MM.1S (cell line): ENCODE results near the gene PALB2.

Source experiments
- DNase-seq: peaks from one replicate; pipeline ENCODE4 v3.0.0-alpha.2; 2015
- H2AFZ ChIP-seq: fragments of 300-600 bp; sonication (generic); 2 replicates; pipeline ENCODE4 v1.6.0; 2016; ENCODE audit warnings: antibody characterized with exemption, low read length
- H3F3A ChIP-seq: fragments of 300-600 bp; sonication (generic); 2 replicates; pipeline ENCODE4 v1.6.1; 2016; ENCODE audit warnings: mild to moderate bottlenecking, antibody characterized with exemption, low read length, moderate library complexity, mixed read lengths; ENCODE audit not compliant: insufficient read depth
- H3K27ac ChIP-seq: fragments of 300-600 bp; sonication (generic); 2 replicates; pipeline ENCODE4 v1.5.1; 2016; ENCODE audit warnings: mild to moderate bottlenecking, low read length
- H3K27me3 ChIP-seq: fragments of 300-600 bp; sonication (generic); replicated peaks from 2 replicates; pipeline ENCODE4 v1.6.0; 2016; ENCODE audit warnings: low read length; ENCODE audit not compliant: insufficient read depth
- H3K36me3 ChIP-seq: fragments of 300-600 bp; sonication (generic); replicated peaks from 2 replicates; pipeline ENCODE4 v1.6.1; 2016; ENCODE audit warnings: mild to moderate bottlenecking, low read length, mixed read lengths; ENCODE audit not compliant: insufficient read depth
- H3K4me1 ChIP-seq: fragments of 300-600 bp; sonication (generic); 2 replicates; pipeline ENCODE4 v1.6.1; 2016; ENCODE audit warnings: low read length, mixed read lengths
- H3K4me2 ChIP-seq: fragments of 300-600 bp; sonication (generic); 2 replicates; pipeline ENCODE4 v1.6.0; 2016; ENCODE audit warnings: low read depth, low read length
- H3K4me3 ChIP-seq: fragments of 300-600 bp; sonication (generic); 2 replicates; pipeline ENCODE4 v1.5.1; 2016; ENCODE audit warnings: low read length, mixed read lengths
- H3K79me2 ChIP-seq: fragments of 300-600 bp; sonication (generic); 2 replicates; pipeline ENCODE4 v1.6.1; 2016; ENCODE audit warnings: mixed run types, low read length, mixed read lengths
- H3K9ac ChIP-seq: fragments of 300-600 bp; sonication (generic); 2 replicates; pipeline ENCODE4 v1.6.1; 2016; ENCODE audit warnings: low read length, mixed read lengths
- H3K9me2 ChIP-seq: fragments of 300-600 bp; sonication (generic); replicated peaks from 2 replicates; pipeline ENCODE4 v1.6.1; 2016; ENCODE audit warnings: mild to moderate bottlenecking, low read length, mixed read lengths; ENCODE audit not compliant: insufficient read depth
- H3K9me3 ChIP-seq: fragments of 300-600 bp; sonication (generic); replicated peaks from 2 replicates; pipeline ENCODE4 v1.6.1; 2016; ENCODE audit warnings: mild to moderate bottlenecking, low read length, mixed read lengths; ENCODE audit not compliant: insufficient read depth
- H4K20me1 ChIP-seq: fragments of 300-600 bp; sonication (generic); 2 replicates; pipeline ENCODE4 v1.6.1; 2016; ENCODE audit warnings: mild to moderate bottlenecking, low read length, moderate library complexity, mixed read lengths; ENCODE audit not compliant: insufficient read depth
- EZH2 ChIP-seq: fragments of 300-600 bp; sonication (generic); optimal IDR thresholded peaks from 2 replicates; pipeline ENCODE3; 2017; ENCODE audit warnings: low read depth, mild to moderate bottlenecking, antibody characterized with exemption, low read length, mixed read lengths
- EZH2phosphoT487 ChIP-seq: fragments of 300-600 bp; sonication (generic); IDR thresholded peaks from 2 replicates; pipeline ENCODE4 v1.6.1; 2018; ENCODE audit warnings: antibody characterized with exemption, low read length
- TF ChIP-seq, protein P1 (sequence below): fragments of 300-600 bp; sonication (generic); IDR thresholded peaks from 2 replicates; pipeline ENCODE4 v1.5.1; 2016; ENCODE audit warnings: antibody characterized with exemption, low read length, mixed read lengths

The PALB2 gene

DNA sequence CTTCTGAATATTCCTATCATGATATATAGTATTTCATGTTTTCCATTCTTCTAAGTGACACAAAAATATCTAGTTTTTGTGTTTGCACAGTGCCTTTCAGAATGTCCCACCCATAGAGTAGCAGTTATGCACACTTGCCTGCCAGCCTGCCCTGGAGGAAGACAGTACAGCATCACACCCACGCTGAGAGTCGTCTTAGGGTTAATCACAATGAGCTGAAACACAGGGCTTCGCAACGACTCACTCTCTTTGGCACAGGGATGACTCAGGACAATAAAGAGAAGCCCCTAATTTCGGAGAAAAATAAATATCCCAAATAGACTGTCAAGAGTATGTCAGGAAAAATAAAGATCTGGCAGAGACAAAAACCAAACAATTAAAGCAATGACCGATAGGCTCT, 33.4 kb downstream of the PALB2 start:
- no peaks in the 10 kb centered on the region for H3K79me2 ChIP-seq
- H3K9me2 ChIP-seq, result no peaks in the 10 kb centered on the region
- H3K4me3 ChIP-seq, result no peak overlapping the region
- no peaks in the 10 kb centered on the region for H4K20me1 ChIP-seq
- H3K27ac ChIP-seq, result no peak overlapping the region
- no peaks in the 10 kb centered on the region for H3F3A ChIP-seq
- H3K4me1 ChIP-seq, result no peaks in the 10 kb centered on the region
- H3K9ac ChIP-seq, result no peak overlapping the region
- H3K27me3 ChIP-seq, result no peaks in the 10 kb centered on the region
- no peaks in the 10 kb centered on the region for H3K9me3 ChIP-seq
- 0 out of 2 replicates have a peak, but pooled peaks cover 3% of the 10 kb centered on the region for H3K36me3 ChIP-seq
- no peak overlapping the region for H3K4me2 ChIP-seq
- no peak for DNase-seq
- no peak for TF ChIP-seq EZH2phosphoT487
- TF ChIP-seq, protein P1, sequence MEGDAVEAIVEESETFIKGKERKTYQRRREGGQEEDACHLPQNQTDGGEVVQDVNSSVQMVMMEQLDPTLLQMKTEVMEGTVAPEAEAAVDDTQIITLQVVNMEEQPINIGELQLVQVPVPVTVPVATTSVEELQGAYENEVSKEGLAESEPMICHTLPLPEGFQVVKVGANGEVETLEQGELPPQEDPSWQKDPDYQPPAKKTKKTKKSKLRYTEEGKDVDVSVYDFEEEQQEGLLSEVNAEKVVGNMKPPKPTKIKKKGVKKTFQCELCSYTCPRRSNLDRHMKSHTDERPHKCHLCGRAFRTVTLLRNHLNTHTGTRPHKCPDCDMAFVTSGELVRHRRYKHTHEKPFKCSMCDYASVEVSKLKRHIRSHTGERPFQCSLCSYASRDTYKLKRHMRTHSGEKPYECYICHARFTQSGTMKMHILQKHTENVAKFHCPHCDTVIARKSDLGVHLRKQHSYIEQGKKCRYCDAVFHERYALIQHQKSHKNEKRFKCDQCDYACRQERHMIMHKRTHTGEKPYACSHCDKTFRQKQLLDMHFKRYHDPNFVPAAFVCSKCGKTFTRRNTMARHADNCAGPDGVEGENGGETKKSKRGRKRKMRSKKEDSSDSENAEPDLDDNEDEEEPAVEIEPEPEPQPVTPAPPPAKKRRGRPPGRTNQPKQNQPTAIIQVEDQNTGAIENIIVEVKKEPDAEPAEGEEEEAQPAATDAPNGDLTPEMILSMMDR, result no peak
- TF ChIP-seq EZH2, result no peak
- H2AFZ ChIP-seq, result no peak overlapping the region

DNA sequence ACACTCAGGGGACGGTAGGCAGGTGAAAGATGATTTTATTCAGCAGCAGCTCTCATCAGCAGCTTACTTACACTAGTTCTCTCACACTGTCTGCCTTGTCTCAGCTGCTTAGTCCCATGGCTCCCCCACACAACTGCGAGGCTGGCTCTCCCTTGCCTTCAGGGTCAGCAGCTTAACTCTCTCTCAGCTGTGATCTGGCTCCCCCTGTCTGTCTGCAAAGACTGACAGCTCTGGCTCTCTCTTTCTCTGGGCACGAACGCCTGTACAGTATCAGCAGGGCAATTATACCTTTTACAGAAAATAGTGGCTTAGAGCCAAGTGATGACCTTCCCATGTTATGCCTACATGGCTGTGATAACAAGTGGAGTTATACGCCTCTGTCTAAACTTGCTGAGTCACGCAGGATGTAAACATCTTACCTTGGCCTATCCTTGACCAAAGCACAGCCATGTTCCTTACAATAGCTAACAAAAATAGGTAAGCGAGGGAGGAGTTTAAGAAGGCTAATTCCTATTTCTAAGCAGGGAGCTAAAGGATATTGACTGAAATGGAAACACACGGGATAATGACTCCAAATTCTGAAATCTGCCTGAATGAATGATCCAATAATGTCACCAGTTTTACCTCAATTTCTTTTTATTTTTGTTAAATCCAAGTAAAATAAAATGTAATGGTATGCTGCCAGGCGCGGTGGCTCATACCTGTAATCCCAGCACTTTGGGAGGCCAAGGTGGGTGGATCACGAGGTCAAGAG, 43.9 kb downstream of the PALB2 start:
- Histone ChIP-seq H3K9me3 (no peaks in the 10 kb centered on the region), H3K9me2 (no peaks in the 10 kb centered on the region), H2AFZ (0 out of 2 replicates have a peak overlapping the region, but pooled peaks have one; percentile 95), H3K36me3 (peaks cover 6% of the 10 kb centered on the region; the same call in 1 of the 2 replicates), H4K20me1 (peaks cover 1% of the 10 kb centered on the region; the same call in 1 of the 2 replicates), H3K27ac (no peak overlapping the region), H3K4me1 (peaks cover 7% of the 10 kb centered on the region; the same call in 1 of the 2 replicates), H3K27me3 (no peaks in the 10 kb centered on the region), H3K4me2 (peak overlapping the region; percentile 78), H3K4me3 (no peak overlapping the region), H3K9ac (no peak overlapping the region), H3K79me2 (peaks cover 37% of the 10 kb centered on the region), H3F3A (peaks cover 11% of the 10 kb centered on the region)
- peak; percentile 33 for DNase-seq
- TF ChIP-seq, protein P1, result peak; percentile 25; the same call in 1 of the 2 replicates
- TF ChIP-seq EZH2, result no peak

DNA sequence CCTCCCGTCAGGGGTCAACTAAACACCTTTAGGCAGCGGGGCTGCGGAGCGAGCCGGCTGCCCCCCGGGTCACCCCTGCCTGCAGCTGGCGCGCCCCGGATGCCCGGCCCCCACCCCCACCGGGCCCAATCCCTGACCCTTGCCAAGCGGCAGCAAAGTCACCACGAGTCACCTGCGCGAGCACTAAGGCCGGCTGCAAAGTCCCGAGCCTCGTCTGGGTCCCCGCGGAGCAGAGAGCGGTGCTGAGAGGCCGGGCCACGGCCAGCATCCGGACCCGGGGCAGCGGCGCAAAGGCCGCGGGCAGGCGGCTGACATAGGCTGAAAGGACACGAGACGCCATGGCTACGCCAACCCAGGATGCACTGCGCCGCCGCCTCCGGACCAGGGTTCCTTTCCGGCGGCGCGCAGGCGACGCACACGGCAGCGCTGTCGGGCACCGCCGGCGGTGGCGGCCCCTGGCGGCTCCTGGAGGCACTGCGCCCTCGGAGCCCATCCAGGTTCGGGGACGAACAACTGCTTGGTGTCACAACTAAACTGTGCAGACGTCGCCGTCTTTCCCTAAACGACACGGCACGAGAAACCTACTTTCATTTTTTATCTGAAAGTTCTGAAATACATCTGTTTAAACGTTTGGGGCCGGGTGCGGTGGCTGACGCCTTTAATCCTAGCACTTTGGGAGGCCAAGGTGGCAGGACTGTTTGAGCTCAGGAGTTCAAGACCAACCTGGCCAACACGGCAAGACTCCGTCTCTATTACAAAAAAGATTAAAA, 45.0 kb downstream of the PALB2 start, which contains the start of gene NDUFAB1:
NDUFAB1 (minus strand) TSS at position 366 of the 770 bp plus-strand sequence; CDS start at position 340, 26 bp downstream.
- Histone ChIP-seq H3K4me3 (peak within 1 kb of the TSS; percentile 98), H2AFZ (peak within 1 kb of the TSS; percentile 95), H3K9me3 (no peaks in the 10 kb centered on the region), H3K36me3 (peaks cover 16% of the 10 kb centered on the region), H3K4me1 (peaks cover 7% of the 10 kb centered on the region; the same call in 1 of the 2 replicates), H3K27me3 (no peaks in the 10 kb centered on the region), H3K27ac (peak within 1 kb of the TSS; percentile 52; the same call in 1 of the 2 replicates), H4K20me1 (peaks cover 8% of the 10 kb centered on the region; the same call in 1 of the 2 replicates), H3K9me2 (no peaks in the 10 kb centered on the region), H3F3A (peaks cover 11% of the 10 kb centered on the region), H3K79me2 (peaks cover 48% of the 10 kb centered on the region), H3K9ac (peak within 1 kb of the TSS; percentile 91), H3K4me2 (peak within 1 kb of the TSS; percentile 98)
- TF ChIP-seq EZH2phosphoT487 (no peak), EZH2 (no peak)
- TF ChIP-seq, protein P1, result peak; percentile 91
- DNase-seq, result peak; percentile 93
